Activated effector memory CD4-positive, alpha-beta T cell treated with anti-CD3 and anti-CD28 coated beads, Interleukin-2, amount 50 U/mL, for 16 hours (primary cell): ENCODE measurements around the gene CLEC2B.

Experiments
- DNase-seq: peaks from one replicate; pipeline ENCODE4 v3.0.0-alpha.2; 2020

CLEC2B gene

DNA sequence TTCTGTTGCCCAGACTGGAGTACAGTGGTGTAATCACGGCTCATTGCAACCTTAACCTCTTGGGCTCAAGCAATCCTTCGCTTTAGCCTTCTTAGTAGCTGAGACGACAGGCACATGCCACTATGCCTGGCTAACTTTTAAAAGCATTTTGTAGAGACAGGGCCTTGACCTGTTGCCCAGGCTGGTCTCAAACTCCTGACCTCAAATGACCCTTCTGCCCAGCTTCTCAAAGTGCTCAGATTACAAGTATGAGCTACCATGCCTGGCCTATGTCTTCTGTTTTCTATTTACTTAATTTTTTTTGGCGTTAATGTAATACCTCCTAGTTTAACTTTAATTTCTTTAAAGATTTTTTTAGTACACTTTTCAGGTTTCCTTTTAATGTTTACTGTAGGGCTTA, 62.4 kb downstream of the CLEC2B start:
- DNase-seq: no peak

DNA sequence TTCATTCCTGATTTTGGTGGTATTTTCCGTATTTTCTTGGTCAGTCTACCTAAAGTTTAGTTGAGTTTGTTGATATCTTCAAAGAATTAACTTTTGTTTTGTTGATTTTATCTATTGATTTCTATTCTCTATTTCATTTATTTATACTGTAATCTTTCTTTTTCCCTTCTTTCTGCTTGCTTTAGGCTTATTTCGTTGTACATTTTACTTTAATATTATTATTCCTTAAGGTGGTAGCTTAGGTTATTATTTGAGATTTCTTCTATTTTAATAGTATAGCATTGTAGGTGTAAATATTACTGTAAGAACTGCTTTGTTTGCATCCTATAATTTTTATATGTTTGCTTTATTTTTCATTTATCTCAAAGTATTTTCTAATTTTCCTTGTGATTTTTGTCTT, 63.3 kb downstream of the CLEC2B start:
- no peak for DNase-seq
